OCI-LY7 (cell line): ENCODE data around the gene SMPD3.

ENCODE experiments used
- EZH2phosphoT487 ChIP-seq: fragments of 200-600 bp; sonication (generic); IDR thresholded peaks from 2 replicates; pipeline ENCODE4 v1.6.1; 2018; ENCODE audit warnings: low read depth, borderline replicate concordance, mild to moderate bottlenecking, mixed run types, antibody characterized with exemption, low read length, moderate library complexity, mixed read lengths
- TF ChIP-seq, protein P1 (sequence below): fragments of 200-600 bp; sonication (generic); conservative IDR thresholded peaks from 2 replicates; pipeline ENCODE4 v1.5.1; 2014; ENCODE audit warnings: mild to moderate bottlenecking, antibody characterized with exemption, low read length, moderate library complexity, mixed read lengths

DNA sequence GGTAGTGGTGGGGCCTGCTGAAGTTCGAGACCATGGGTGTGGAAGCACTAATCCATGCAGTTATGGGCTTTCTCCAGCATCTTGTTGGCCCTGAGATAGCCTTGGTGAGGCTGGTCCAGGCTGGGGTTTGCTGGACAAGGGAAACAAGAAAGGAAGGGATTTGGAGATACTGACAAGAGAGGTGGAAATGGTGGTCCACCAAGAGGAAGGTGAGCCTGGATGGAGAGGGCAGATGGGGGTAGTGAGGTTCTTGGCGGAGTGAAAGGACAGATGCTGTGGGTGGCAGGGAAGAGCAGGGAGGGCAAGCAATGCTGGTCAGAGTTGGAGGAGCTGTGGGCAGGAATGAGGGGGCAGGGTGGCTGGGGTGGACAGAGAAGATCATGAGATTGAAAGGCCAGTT, 5.5 kb upstream of the SMPD3 start:
- TF ChIP-seq, protein P1, sequence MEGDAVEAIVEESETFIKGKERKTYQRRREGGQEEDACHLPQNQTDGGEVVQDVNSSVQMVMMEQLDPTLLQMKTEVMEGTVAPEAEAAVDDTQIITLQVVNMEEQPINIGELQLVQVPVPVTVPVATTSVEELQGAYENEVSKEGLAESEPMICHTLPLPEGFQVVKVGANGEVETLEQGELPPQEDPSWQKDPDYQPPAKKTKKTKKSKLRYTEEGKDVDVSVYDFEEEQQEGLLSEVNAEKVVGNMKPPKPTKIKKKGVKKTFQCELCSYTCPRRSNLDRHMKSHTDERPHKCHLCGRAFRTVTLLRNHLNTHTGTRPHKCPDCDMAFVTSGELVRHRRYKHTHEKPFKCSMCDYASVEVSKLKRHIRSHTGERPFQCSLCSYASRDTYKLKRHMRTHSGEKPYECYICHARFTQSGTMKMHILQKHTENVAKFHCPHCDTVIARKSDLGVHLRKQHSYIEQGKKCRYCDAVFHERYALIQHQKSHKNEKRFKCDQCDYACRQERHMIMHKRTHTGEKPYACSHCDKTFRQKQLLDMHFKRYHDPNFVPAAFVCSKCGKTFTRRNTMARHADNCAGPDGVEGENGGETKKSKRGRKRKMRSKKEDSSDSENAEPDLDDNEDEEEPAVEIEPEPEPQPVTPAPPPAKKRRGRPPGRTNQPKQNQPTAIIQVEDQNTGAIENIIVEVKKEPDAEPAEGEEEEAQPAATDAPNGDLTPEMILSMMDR: no peak
- TF ChIP-seq EZH2phosphoT487: no peak
